HFFc6 (cell line): ENCODE measurements around the gene GRK2. TPM values are rescaled to one million over a fixed set of nuclear protein-coding genes. Genes with fewer than 3 reads are reported as not detected.

Source experiments
- DNase-seq: peaks from one replicate; pipeline ENCODE4 v3.0.0-alpha.2; 2018
- H3K27ac Mint-ChIP-seq: 2 replicates; pipeline ENCODE4 v1.8.0; 2020; ENCODE audit warnings: mild to moderate bottlenecking, mixed read lengths
- H3K27me3 Mint-ChIP-seq: 2 replicates; pipeline ENCODE4 v1.8.0; 2021; ENCODE audit warnings: mild to moderate bottlenecking, moderate library complexity, mixed read lengths; ENCODE audit not compliant: insufficient read depth
- H3K36me3 Mint-ChIP-seq: 2 replicates; pipeline ENCODE4 v1.8.0; 2021; ENCODE audit warnings: low read depth, mixed read lengths
- H3K4me1 Mint-ChIP-seq: 2 replicates; pipeline ENCODE4 v1.8.0; 2020; ENCODE audit warnings: low read depth, mixed read lengths
- H3K4me3 Mint-ChIP-seq: 2 replicates; pipeline ENCODE4 v1.8.0; 2020; ENCODE audit warnings: mild to moderate bottlenecking, moderate library complexity, mixed read lengths
- H3K9me3 Mint-ChIP-seq: 2 replicates; pipeline ENCODE4 v1.8.0; 2020; ENCODE audit warnings: mild to moderate bottlenecking, mixed read lengths
- CTCF ChIP-seq: fragments of 200-600 bp; sonication (generic); IDR thresholded peaks from 2 replicates; pipeline ENCODE4 v1.5.0; 2021; ENCODE audit warnings: antibody characterized with exemption, mild to moderate bottlenecking
- total RNA-seq, 6 experiments: library from RNA; stranded (reverse); fragmentation: NEBNext Ultra II Directional; extraction: Animal tissue kit (Norgen Biotek cat#: 25700); gene quantifications; 2 replicates in 1 of 6; 3 replicates in 5 of 6; pipeline ENCODE4 v1.2.3, GENCODE V29; 2021

The GRK2 gene
- total RNA-seq, 6 experiments from 2014 or later, result 26.2 to 35.5 (median 32.1) TPM

- no peak for TF ChIP-seq CTCF
- no peak overlapping the region for H3K27ac Mint-ChIP-seq
- H3K4me1 Mint-ChIP-seq, result peaks cover 13% of the 10 kb centered on the region
- DNase-seq, result no peak
- H3K4me3 Mint-ChIP-seq, result no peak overlapping the region
- peaks cover 2% of the 10 kb centered on the region for H3K27me3 Mint-ChIP-seq
- peaks cover 7% of the 10 kb centered on the region; the same call in 1 of the 2 replicates for H3K36me3 Mint-ChIP-seq
- no peaks in the 10 kb centered on the region for H3K9me3 Mint-ChIP-seq
Measured at GRCh38 chr11:67283481-67283963, 17.2 kb downstream of the GRK2 start.

GRCh38 chr11:67284811-67285540, 18.7 kb downstream of the GRK2 start:
- no peak for TF ChIP-seq CTCF
- H3K4me1 Mint-ChIP-seq, result peaks cover 13% of the 10 kb centered on the region
- H3K9me3 Mint-ChIP-seq, result no peaks in the 10 kb centered on the region
- H3K27ac Mint-ChIP-seq, result no peak overlapping the region
- H3K4me3 Mint-ChIP-seq, result no peak overlapping the region
- H3K27me3 Mint-ChIP-seq, result peaks cover 6% of the 10 kb centered on the region
- H3K36me3 Mint-ChIP-seq, result peaks cover 7% of the 10 kb centered on the region; the same call in 1 of the 2 replicates
- no peak for DNase-seq

GRCh38 chr11:67285541-67286498, 19.5 kb downstream of the GRK2 start:
- no peak overlapping the region for H3K27ac Mint-ChIP-seq
- H3K36me3 Mint-ChIP-seq, result peaks cover 3% of the 10 kb centered on the region; the same call in 1 of the 2 replicates
- peaks cover 13% of the 10 kb centered on the region for H3K4me1 Mint-ChIP-seq
- no peak for TF ChIP-seq CTCF
- peaks cover 6% of the 10 kb centered on the region for H3K27me3 Mint-ChIP-seq
- no peak overlapping the region for H3K4me3 Mint-ChIP-seq
- no peaks in the 10 kb centered on the region for H3K9me3 Mint-ChIP-seq
- DNase-seq, result no peak

DNA sequence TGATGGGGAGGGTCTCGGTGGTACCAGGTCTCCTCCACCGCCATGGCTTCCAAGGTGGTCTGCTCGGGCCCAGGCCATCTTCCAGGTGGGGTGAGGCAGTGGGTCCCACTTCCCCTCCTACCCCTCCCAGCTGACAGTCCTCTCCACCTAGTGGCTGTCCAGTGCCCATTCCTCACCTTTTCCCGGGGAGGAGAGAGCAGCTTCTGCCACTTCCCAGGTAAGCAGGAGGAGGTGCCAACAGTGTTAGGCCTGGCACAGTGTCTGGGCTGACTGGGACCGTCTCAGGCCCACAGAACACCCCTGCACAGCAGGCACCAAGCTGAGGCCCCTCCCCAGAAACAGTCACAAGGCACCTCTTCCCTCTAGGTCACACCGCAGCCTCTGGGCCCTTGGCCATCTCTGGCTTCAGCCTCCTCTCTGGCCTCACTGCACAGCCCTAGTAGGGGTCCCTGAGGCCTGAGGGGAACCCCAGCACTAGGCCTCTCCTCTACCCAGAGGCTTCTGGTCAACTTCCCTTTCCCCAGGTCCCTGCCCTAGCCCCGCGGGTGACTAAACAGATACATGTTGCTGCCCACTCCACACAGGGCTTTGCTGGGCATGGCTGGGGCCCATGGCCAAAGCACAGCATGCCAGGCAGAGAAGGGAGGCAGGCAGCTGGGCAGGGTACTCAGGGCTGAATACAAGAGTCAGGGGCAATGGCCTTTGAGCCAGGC, 20.5 kb downstream of the GRK2 start:
- no peak for TF ChIP-seq CTCF
- DNase-seq, result no peak

More for the DNA sequence above, 20.5 kb downstream of the GRK2 start:
- Mint-ChIP-seq H3K27me3 (peaks cover 6% of the 10 kb centered on the region), H3K36me3 (peaks cover 3% of the 10 kb centered on the region; the same call in 1 of the 2 replicates), H3K9me3 (no peaks in the 10 kb centered on the region), H3K27ac (peak overlapping the region; percentile 98), H3K4me3 (no peak overlapping the region), H3K4me1 (peaks cover 13% of the 10 kb centered on the region)
